Ovary (tissue), 1 donor: ENCODE measurements around the gene SEPTIN2.

Experiments
- EP300 ChIP-seq: sonication (generic); formaldehyde crosslinking; IDR thresholded peaks from one replicate; pipeline ENCODE4 v1.6.1; 2017; ENCODE audit warnings: antibody characterized with exemption
- POLR2A ChIP-seq: fragments of 450-650 bp; IDR thresholded peaks from one replicate; pipeline ENCODE4 v1.6.1; 2017; ENCODE audit warnings: antibody characterized with exemption, mild to moderate bottlenecking, moderate library complexity

DNA sequence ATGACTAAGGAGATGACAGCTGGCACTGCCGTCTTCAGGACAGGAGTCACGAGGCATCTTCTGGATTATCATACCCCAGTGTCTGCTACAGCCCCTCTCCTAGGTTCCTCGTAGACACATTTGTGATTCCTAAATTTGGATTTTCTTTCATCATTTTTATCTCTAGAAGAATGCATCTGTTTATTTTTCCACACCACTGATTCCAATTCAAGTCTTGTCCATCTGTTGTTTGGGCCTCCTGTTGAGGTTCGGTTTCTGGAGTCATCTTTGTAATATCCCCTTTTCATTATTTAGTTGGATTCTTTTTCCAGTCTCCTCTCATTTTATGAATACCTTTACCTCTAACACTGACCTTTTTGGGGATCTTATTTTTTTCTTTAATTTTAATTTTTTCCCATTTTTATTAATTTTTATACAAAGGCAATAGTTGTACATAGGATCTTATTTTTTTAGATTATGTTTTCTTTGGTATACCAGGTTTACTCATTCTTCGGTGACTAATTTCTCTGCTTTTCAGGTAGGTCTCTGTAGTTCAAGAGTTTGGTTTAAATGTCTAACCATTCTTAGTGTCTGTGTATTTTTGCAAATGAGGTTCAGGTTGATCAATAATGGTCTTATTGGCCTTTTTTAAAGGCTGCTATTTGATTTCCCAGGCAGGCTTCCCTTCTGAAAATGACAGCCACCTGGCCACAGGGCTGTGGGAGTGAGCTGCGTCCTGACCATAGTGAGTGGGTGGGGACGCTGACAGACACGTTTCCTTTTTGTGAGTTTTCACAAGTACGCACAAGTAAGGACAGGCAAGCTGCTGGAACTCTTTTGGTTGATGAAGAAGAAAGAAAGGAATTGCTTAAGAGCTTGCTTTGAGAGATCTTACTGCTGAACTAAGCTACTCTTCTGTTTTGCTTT lies 74.8 kb downstream of the SEPTIN2 start:
- TF ChIP-seq POLR2A (no peak), EP300 (no peak)
